Stimulated activated CD8-positive, alpha-beta memory T cell treated with anti-CD3 and anti-CD28 coated beads, Interleukin-2, amount 100 ng/mL, for 1 hour (primary cell): ENCODE data around the gene OR6K6.

Experiments used
- DNase-seq, 2 donors: peaks; one replicate each; pipeline ENCODE4 v3.0.0-alpha.2; 2020; ENCODE audit warnings: low read depth in 2 of 2

OR6K6 gene

DNA sequence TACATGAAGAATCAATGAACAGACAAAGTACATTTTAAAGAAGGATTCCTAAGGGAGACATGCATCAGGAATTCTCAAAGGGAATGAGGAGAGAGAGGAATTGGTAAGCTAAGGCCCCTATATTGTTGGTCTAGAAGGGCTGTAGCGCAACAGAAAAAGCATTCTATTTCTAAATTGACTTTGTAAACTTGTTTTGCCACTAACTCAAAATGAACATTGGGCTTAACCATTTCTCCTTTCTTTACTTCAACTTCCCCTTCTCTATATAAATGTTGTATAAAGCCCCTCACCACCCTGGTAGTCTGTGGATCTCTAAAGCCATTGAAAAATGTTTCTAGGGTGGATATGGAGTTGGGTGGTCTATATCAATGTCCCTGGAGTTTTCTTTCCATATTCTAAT, 46.9 kb downstream of the OR6K6 start:
- DNase-seq: no peak

DNA sequence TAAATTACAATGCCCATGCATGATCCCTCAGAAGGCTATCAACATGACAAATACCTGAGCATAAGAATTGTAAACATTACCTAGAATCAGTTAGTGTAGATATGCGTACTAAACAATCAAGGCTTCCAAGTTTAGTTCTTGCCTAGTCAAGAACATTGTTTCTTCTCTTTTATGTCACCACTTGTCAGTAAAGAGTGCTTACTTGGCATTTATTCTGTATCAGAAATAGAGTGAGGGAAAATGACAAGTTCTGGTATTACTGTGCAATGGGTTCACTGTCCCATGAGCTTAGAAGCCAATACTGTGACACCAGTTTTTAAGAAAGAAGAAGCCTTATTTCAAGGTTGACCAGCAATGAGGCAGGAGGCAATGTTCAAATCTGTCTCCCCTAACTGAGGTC, 49.2 kb downstream of the OR6K6 start:
- DNase-seq: no peak
